Airway epithelial cell (primary cell): ENCODE results near the gene PRR23A. TPM values are rescaled to one million over a fixed set of nuclear protein-coding genes. Genes with fewer than 3 reads are reported as not detected.

Source experiments
- total RNA-seq: library from RNA; depleted of rRNA; stranded (reverse); fragments of >200 nt; gene quantifications from 2 replicates; pipeline ENCODE4 v1.2.3, GENCODE V29; 2015

The PRR23A gene
- not detected in 2 replicates for total RNA-seq

GRCh38 chr3:139006051-139006716, at the start of gene PRR23A:
TSS of gene PRR23A (minus strand) at chr3:139006268. CDS start at chr3:139006268, 0 bp downstream.

GRCh38 chr3:139044366-139045210, 38.5 kb upstream of the PRR23A start, which contains the start of gene PRR23C:
TSS of gene PRR23C (minus strand) at chr3:139044892. CDS start at chr3:139044620, 272 bp downstream.

GRCh38 chr3:139020868-139021234, 14.8 kb upstream of the PRR23A start, which contains the start of gene PRR23B:
TSS of gene PRR23B (minus strand) at chr3:139020926. CDS start at chr3:139020661, 265 bp downstream.

Other genes with a start within 250 kb of the PRR23A start
- gene PIK3CB, start 171.3 kb downstream of the PRR23A start, total RNA-seq = 9.4 and 12.8 TPM in 2 replicates
- gene FOXL2, start 59.1 kb downstream of the PRR23A start, total RNA-seq = 0.19 and 0.28 TPM in 2 replicates
- 0.05 TPM in 1 of 2 replicates, not detected in the other for gene FOXL2NB, start 59.1 kb downstream of the PRR23A start, total RNA-seq
- gene PRR23B, start 14.7 kb upstream of the PRR23A start, total RNA-seq = not detected in 2 replicates
- gene PRR23C, start 38.6 kb upstream of the PRR23A start, total RNA-seq = not detected in 2 replicates